NCI-H2227 (cell line): Measurements from ENCODE around the gene ADAMTSL5.
"Not testable (repeated sequence)": the region's sequence is repeated elsewhere in the genome, so short reads cannot be mapped to it uniquely, and the experiment has no call there.

Experiments
- DNase-seq: peaks from one replicate; lab custom pipeline; 2025; ENCODE audit not compliant: unreplicated experiment; lab: John Stamatoyannopoulos, UW

Gene ADAMTSL5

DNA sequence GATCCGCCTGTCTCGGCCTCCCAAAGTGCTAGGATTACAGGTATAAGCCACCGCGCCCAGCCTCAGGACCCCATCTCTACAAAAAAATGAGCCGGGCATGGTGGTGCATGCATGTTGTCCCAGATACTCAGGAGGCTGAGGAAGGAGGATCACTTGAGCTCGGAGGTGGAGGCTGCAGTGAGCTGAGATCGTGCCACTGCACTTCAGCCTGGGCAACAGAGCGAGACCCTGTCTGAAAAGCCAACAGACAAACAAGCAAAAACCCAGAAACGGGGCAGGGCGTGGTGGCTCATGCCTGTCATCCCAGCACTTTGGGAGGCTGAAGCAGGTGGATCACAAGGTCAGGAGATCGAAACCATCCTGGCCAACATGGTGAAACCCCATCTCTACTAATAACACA lies 18.0 kb upstream of the ADAMTSL5 start:
- DNase-seq, result not testable (repeated sequence)

GRCh38 chr19:1529430-1529816 lies 16.6 kb upstream of the ADAMTSL5 start:
- no peak for DNase-seq

DNA sequence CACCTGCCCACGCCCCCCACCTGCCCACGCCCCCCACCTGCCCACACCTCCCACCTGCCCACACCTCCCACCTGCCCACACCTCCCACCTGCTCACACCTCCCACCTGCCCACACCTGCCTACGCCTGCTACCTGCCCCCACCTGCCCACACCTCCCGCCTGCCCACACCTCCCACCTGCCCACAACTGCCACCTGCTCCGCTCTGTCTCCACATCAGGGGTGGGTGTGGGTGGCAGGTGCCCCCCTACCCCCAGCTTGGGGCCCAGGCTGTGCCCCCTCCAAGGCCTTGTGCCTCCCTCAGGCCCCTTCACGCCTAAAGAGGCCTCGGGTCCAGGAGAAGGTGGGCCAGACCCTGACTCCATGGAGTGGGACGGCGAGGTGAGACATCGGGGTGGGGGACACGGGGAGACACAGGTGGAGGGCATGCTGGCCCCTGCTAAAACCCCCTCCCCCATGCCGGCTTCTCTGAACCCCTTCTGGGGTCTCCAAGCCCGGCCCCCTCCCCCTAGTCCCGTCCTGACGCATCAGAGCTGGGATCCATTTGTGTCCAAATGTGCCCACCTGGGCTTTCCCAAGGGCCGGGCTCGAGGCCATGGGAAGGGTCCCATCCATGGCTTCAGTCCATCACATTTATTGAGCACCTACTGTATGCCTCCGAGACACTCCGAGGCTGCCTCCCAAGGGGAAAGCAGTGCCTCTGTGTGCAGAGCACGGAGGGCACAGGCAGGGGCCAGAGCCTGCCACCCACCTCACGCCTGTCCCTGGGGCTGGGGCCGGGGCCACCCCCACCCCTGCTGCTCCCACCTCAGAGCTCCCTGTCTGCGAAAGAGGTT lies 16.0 kb upstream of the ADAMTSL5 start:
- DNase-seq, result no peak

DNA sequence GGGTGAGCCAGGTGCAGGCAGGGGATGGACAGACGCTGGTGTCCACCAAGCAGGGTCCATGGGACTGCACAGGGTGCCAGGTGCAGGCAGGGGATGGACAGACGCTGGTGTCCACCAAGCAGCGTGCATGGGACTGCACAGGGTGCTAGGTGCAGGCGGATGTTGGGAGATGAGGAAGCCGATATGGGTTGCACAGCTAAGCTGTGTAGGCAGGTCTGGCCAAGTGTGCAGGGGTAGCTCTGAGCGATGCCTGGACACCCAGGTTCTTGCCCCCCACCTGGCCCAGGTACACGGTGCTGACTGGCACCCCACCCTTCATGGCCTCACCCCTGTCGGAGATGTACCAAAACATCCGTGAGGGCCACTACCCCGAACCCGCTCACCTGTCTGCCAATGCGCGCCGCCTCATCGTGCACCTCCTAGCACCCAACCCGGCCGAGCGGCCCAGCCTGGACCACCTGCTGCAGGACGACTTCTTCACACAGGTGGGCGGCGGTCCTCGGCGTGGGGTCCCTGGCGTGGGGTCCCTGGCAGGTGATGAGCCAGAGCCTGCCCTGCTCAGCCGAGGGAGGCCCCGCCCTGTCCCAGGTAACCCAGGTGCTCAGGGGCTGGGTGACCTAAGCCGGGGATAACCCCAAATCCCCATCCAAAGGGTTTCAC lies 15.0 kb upstream of the ADAMTSL5 start:
- DNase-seq, result no peak

DNA sequence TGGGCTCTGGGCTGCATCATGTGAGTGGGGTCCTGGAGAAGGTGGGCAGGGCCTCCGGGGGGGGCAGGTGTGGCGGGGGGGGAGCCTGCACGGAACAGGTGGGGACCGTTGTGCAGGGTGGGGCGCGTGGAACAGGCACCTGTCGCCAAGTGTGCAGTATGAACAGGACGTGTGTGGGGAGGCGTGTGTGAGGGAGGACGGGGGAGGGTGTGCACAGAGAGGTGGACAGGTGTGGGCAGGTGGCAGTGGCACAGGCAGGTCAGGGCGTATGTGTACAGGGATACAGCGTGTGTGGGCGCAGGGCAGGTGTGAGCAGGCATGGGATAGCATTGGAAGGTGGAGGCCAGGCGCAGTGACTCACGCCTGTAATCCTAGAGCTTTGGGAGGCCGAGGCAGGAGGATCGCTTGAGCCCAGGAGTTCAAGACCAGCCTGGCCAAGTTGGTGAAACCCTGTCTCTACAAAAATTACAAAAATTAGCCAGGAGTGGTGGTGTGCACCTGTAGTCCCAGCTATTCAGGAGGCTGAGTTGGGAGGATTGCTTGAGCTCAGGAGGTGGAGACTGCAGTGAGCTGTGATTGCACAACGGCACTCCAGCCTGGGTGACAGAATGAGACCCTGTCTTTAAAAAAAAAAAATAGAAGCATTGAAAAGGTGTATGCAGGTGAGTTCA lies 14.3 kb upstream of the ADAMTSL5 start:
- DNase-seq, result no peak

GRCh38 chr19:1526066-1526778 lies 13.4 kb upstream of the ADAMTSL5 start:
- no peak for DNase-seq

DNA sequence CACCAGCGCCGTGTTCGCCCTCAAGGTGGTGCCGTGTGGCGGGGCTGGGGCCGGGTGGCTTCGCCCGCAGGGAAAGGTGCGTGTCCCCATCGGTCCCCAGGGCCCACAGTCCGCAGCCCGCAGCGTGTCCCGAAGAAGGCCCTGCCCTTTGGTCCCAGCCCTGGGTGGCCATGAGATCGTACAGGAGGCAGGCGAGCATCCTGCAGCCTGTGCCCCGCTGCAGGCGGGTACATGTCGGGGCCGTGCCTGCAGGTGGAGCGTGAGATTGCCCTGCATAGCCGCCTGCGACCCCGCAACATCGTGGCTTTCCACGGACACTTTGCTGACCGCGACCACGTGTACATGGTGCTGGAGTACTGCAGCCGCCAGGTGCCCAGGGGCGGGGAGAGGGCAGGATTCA lies 12.5 kb upstream of the ADAMTSL5 start:
- no peak for DNase-seq

GRCh38 chr19:1524972-1525325 lies 12.1 kb upstream of the ADAMTSL5 start:
- DNase-seq, result no peak

GRCh38 chr19:1524287-1524971 lies 11.6 kb upstream of the ADAMTSL5 start:
- DNase-seq, result no peak

DNA sequence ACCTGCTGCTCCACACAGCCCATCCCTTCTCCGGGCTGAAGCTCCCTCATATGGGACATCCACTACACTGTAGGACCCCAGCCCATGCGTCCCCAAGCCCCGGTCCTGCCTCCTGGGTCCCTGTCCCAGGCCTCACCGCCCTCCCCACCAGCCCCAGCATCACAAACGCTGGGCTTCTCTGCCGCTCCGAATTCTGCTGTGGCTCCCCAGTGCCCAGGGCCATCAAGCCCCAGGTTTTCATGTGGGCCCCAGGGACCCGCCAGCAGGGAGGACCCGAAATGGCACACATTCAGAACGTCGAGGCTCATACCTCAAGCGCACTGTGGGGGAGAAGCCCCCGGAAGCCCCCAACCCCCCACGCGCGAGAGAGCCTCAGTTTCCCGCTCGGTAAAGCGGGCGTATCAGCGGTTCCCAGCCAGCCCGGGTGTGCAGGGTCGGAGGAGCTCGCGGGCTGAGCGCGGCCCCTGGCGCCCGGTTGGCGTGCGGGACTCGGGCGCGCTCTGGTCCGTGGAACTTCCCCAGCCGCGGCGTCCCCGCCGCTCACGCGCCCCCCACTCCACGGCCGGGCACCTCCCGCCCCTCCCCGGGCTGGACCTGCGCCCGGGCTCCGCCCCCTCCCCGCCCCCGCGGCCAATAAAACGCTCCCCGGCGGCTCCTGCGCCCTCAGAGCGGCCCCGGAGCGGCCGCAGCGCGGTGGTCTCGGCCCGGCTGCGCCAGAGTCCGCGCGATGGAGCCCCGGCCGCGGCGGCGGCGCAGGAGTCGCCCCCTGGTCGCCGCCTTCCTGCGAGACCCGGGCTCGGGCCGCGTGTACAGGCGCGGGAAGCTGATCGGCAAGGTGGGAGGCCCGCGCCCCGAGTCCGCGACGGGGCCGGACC lies 10.8 kb upstream of the ADAMTSL5 start, which contains the start of gene PLK5:
Gene PLK5, plus strand, starts transcription at position 666 of the 875 bp plus-strand sequence. CDS start 2,920 bp downstream, outside the sequence.
- DNase-seq, result peak; percentile 25

DNA sequence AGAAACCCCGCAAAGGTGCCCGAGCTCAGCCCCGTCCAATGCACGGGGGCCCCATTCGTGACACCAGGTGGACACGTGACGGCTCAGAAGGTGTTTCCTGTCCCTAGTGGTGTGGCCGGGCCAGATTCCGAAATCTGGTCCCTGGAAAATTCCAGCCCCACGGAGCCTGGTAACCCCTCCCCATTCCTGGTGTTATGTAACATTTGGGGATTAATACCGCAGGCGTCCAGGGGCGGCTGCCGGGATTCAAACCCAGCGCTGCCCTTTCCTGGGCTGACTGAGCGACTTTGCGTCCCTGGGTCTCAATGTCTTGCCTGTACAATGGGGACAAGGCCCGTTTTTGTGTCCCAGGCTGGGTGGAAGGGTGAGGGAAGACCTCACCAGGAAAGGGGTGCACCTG lies 10.0 kb upstream of the ADAMTSL5 start:
- no peak for DNase-seq

GRCh38 chr19:1522061-1522460 lies 9.2 kb upstream of the ADAMTSL5 start:
- DNase-seq, result no peak

DNA sequence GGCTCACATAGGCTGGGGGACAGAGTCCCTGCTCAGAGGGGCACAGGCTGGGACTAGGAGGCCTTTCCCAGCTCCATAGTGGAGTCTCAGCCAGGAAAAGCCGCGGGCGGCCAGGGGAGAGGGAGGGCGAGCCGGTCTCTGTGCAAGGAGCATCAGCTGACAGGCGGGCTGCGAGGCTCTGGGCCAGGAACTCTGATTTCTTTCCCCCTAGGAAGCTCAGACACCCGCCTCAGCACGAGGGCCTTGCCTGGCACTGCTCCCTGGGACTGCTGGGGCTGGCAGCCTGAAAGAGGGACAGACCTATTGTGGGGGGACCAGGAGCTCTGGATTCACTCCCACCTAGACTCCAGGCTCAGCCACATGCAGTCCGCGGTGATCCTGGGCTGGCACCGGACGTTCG lies 8.8 kb upstream of the ADAMTSL5 start:
- no peak for DNase-seq

- no peak for DNase-seq
These were observed 7.5 kb upstream of the ADAMTSL5 start for GRCh38 chr19:1520203-1520780.

GRCh38 chr19:1519802-1520201 lies 7.0 kb upstream of the ADAMTSL5 start:
- DNase-seq, result not testable (repeated sequence)

DNA sequence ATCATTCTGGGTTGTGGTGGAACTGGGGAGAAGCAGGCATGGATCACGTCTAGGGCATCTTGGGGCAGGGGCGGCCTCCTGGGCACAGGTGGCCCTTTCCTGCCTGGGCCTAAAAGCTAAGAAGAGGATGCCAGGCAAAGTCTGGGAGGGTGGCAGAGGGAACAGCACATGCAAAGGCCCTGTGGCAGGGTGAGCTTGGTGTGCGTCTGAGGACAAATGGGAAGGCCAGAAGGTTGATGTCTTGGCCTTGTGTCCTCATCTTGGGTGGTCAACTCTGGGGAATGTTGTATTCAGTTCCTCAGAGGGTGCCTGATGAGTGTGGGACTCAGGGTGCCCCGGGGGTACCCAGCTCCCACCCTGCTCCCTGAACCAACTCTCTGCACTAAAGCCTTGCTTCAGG lies 5.7 kb upstream of the ADAMTSL5 start:
- DNase-seq, result no peak

DNA sequence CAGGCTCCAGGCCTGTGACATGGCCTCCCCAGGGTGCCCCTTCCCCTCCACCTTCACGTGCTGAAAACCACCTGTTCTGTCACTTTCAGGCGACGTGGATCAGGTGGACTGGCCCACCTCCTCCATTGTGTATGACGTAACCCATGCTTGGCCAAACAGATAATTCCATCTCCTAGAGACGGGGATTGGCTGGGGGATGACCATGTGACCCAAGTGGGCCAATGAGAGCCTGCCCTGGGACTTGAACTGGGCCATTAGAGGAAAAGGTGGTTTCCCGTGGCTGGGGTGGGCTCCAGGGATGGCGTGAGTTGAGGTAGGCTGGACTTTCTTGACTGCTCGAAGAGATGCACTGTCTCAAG lies 3.6 kb upstream of the ADAMTSL5 start:
- DNase-seq, result no peak

GRCh38 chr19:1514986-1515721 lies 2.3 kb upstream of the ADAMTSL5 start:
- DNase-seq, result no peak

- DNase-seq, result no peak
These were observed 1.5 kb upstream of the ADAMTSL5 start for GRCh38 chr19:1514295-1514661.
